GM12873 (cell line): Measurements from ENCODE around the gene DCAF5.
A peak's percentile ranks its signal among the peaks of the same experiment; 100 is the strongest.

Experiments used
- TF ChIP-seq, protein P1 (sequence below): IDR thresholded peaks from 2 replicates; pipeline ENCODE4 v1.5.1; 2012; ENCODE audit warnings: low read depth, mild to moderate bottlenecking, moderate library complexity, low read length, control low read depth; ENCODE audit not compliant: insufficient read depth; ENCODE audit errors: missing control alignments

DCAF5 gene

DNA sequence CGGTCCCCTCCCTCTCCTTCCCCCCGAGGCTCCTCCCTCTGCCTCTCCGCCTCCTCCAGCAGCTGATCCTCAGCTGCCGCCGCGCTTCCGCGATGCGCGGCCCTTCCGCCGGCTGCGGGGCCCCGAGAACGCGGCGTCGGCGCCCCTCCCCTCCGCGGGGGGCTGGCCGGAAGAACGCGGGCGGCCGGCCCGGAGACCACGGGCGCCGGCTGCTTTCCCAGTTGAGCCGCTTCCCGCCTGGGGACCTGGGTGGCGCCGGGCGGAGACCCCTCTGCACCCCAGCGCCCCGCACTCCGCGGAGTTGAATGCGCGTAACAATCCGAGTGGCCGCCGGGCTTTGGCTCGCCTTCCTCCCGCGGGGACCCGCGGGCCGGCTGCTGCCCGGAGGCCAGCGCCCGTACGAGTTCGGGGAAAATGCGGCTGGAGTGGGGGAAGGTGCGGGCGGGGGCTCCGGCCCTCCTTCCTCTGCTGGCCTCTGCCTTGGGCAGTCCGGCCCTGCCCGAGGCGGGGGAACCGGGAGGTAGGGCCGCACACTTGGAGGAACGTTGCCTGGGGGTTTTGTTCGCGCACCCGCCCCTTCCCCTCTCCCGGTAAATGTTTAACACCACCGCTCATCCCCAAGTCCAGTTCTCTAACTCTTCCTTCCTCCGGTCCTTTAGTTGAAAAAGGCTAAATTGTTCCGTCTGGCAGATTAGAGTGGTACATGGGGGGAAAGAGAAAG lies 393 bp upstream of the DCAF5 start:
- TF ChIP-seq, protein P1, sequence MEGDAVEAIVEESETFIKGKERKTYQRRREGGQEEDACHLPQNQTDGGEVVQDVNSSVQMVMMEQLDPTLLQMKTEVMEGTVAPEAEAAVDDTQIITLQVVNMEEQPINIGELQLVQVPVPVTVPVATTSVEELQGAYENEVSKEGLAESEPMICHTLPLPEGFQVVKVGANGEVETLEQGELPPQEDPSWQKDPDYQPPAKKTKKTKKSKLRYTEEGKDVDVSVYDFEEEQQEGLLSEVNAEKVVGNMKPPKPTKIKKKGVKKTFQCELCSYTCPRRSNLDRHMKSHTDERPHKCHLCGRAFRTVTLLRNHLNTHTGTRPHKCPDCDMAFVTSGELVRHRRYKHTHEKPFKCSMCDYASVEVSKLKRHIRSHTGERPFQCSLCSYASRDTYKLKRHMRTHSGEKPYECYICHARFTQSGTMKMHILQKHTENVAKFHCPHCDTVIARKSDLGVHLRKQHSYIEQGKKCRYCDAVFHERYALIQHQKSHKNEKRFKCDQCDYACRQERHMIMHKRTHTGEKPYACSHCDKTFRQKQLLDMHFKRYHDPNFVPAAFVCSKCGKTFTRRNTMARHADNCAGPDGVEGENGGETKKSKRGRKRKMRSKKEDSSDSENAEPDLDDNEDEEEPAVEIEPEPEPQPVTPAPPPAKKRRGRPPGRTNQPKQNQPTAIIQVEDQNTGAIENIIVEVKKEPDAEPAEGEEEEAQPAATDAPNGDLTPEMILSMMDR: no peak

DNA sequence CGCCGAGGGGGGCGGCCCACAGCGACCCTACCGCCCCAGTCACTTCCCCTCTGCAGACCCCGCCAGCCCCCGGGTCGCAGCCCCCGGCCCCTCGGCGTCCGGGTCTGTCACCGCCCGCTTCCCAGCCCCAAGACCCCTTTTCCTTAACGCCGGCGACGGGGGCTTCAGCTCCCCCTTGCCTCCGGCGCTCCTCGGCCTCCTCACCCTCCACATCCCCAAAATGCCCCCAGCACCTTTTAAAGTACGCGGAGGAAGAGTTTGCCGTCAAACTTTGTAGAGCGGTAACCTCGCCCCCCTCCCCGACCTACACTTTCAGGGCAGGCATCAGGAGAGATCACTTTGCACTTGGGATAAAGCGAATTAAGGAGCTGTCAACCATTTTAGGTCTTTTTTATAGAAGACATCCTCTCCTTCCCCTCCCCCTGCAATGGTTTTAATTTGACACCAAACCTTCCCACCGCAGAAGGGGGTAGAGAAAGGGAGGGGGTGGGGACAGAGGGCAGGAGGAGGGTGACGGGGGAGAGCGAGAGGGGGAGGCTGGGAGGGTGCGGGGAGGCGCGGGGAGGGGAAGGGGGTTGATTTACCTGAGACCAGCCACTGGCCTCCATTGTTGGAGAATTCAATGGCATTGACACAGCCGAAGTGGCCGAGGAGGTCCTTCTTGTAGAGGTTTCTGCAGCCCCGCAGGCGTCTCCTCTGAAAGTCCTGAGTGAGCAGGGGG lies 578 bp downstream of the DCAF5 start:
- TF ChIP-seq, protein P1: no peak

DNA sequence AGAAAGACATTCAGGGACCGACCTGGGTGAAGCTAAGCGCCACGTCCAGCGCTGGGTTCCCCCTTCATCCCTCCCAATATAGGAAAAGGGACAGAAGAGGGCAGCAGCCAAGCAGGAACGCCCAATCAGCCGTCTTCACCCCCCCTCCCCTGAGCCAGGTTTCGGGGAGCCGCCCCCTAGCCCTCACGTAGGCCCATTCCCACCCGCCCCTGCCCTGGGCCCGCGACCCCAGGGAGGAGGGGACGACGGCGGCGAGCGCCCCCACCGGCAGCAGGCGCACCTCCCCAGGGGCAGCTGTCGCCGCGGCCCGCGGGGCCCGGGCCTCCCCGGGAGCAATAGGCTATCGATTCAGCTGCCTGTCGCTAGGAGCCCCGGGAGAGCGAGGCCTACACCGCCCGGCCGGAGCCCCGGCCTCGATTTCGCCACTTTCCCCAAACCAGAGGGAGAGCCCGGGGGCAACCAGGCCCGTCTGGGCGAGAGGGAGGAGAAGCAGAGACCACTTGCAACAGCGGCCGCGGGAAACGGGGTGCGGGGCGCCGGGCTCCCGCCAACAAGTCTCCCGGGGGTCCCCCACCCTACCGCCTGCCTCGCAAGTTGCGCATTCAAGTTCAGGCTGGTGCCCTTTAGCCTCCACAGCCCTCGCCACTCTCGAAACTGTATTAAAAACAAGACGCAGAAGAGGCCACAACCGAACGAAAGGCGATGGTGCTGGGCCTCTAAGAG lies 1.3 kb downstream of the DCAF5 start:
- TF ChIP-seq, protein P1: peak; percentile 70

DNA sequence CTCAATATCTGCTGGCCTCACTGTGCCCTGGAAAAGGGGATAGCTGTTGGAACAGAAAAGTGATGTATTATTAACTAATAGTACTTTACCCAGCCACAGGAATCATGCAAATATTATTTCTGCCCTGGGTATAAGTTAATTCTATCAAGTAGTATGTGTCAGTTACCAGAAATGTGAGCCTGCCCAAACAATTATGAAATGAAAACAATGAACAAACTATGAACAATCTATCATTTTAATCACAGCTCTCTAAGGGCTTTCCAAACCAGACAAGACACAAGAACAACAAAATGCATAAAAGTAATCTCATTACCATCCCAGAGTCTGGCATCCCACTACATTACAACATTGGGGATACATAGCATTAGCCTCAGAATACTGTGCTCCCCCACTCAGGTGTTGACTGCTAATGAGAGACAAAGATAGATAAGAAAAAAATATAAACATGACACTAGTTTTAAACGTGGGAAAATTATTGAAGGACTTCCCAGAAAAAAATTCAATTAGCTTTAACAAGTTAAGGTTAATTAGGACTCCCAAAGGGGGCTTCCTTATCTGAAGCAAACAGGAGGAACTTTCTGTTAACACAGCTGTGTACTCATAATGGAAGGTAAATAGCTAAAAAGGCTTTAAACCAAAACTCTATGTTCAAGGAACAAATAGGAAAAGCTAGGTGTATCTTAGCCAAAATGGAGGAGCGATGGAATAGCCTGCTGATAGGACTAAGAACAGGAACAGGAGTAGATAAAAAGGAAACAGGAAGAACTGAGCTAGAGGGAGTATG lies 3.3 kb downstream of the DCAF5 start:
- TF ChIP-seq, protein P1: no peak

DNA sequence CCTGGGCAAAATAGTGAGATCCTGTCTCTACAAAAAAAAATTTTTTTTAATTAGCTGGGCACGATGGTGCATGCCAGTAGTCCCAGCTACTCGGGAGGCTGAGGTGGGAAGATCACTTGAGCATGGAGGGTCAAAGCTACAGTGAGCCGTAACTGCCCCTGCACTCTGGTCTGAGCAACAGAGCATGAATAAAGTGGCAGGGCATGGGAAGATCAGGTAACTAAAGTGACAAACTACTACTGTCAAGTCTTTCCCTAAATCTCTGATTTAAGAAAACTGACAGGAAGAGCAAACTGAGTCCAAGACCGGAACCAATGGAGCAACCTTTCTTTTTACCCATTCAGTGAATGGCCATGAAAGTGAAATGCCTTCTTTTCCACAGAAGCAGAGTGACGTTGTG lies 10.8 kb downstream of the DCAF5 start:
- TF ChIP-seq, protein P1: no peak

DNA sequence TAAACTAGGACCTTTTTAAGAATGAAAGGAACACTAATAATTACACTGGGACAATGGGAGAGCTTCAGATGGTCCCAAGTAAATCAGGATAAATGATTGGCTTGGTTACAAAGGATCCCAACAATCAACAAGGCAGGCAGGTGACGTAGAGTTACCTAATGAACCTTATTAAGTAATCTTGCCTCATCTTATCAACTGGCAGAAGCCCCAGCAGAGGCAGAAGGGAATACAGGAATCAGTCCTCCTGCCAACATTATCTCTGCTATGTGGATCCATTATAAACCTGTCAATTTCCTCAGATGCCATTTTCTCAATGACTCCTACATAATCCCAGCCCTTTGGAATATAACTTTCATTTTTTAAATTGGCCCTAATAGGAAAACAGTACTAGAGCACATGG lies 11.4 kb downstream of the DCAF5 start:
- TF ChIP-seq, protein P1: no peak
